GM23338 (cell line): Measurements from ENCODE around the gene LRRC37B. TPM values are rescaled to one million over a fixed set of nuclear protein-coding genes. Genes with fewer than 3 reads are reported as not detected.
"Not testable (repeated sequence)": the region's sequence is repeated elsewhere in the genome, so short reads cannot be mapped to it uniquely, and the experiment has no call there.

Source experiments
- ATAC-seq: fragments of 200-7000 bp; cut with Tn5 transposase; 3 replicates; pipeline ENCODE4 v1.9.1; 2020
- DNase-seq: peaks from one replicate; pipeline ENCODE4 v3.0.0-alpha.2; 2015; ENCODE audit warnings: low spot score
- H2AFZ ChIP-seq: fragments of 200-600 bp; sonication (generic); 2 replicates; pipeline ENCODE4 v1.8.0; 2016; ENCODE audit warnings: antibody characterized with exemption, mild to moderate bottlenecking, moderate library complexity
- H3F3A ChIP-seq: fragments of 200-600 bp; sonication (generic); replicated peaks from 2 replicates; pipeline ENCODE4 v1.8.0; 2017; ENCODE audit warnings: antibody characterized with exemption, mixed run types, low read depth
- H3K27ac ChIP-seq: fragments of 200-600 bp; sonication (generic); 2 replicates; pipeline ENCODE4 v1.6.1; 2016; ENCODE audit warnings: low read depth
- H3K27me3 ChIP-seq: fragments of 200-600 bp; sonication (generic); 2 replicates; pipeline ENCODE4 v1.8.0; 2016; ENCODE audit warnings: mild to moderate bottlenecking, mixed run types, moderate library complexity; ENCODE audit not compliant: insufficient read depth
- H3K36me3 ChIP-seq: fragments of 200-600 bp; sonication (generic); 2 replicates; pipeline ENCODE4 v1.8.0; 2016; ENCODE audit warnings: mild to moderate bottlenecking; ENCODE audit not compliant: insufficient read depth
- H3K4me1 ChIP-seq: fragments of 200-600 bp; sonication (generic); 2 replicates; pipeline ENCODE4 v1.8.0; 2016; ENCODE audit warnings: mild to moderate bottlenecking, moderate library complexity; ENCODE audit not compliant: insufficient read depth
- H3K4me2 ChIP-seq: fragments of 200-600 bp; sonication (generic); 2 replicates; pipeline ENCODE4 v1.7.1; 2017; ENCODE audit warnings: mixed run types
- H3K4me3 ChIP-seq: fragments of 200-600 bp; sonication (generic); 2 replicates; pipeline ENCODE4 v1.6.1; 2016; ENCODE audit warnings: mixed run types
- H3K79me2 ChIP-seq: fragments of 200-600 bp; sonication (generic); replicated peaks from 2 replicates; pipeline ENCODE4 v1.8.0; 2017; ENCODE audit warnings: mild to moderate bottlenecking; ENCODE audit not compliant: insufficient read depth
- H3K9me2 ChIP-seq: fragments of 200-600 bp; sonication (generic); 2 replicates; pipeline ENCODE4 v1.8.0; 2017; ENCODE audit not compliant: insufficient read depth
- H4K20me1 ChIP-seq: fragments of 200-600 bp; sonication (generic); replicated peaks from 2 replicates; pipeline ENCODE4 v1.8.0; 2017; ENCODE audit warnings: mild to moderate bottlenecking; ENCODE audit not compliant: insufficient read depth
- H3K27ac Mint-ChIP-seq: 2 replicates; pipeline ENCODE4 v1.8.0; 2020; ENCODE audit warnings: inconsistent platforms, mild to moderate bottlenecking, moderate library complexity, mixed read lengths
- H3K27me3 Mint-ChIP-seq: 3 replicates; pipeline ENCODE4 v1.8.0; 2022; ENCODE audit warnings: low read depth, mild to moderate bottlenecking, moderate library complexity, mixed read lengths, inconsistent platforms; ENCODE audit not compliant: insufficient read depth, poor library complexity
- H3K36me3 Mint-ChIP-seq: 3 replicates; pipeline ENCODE4 v1.8.0; 2021; ENCODE audit warnings: low read depth, mild to moderate bottlenecking, inconsistent platforms, moderate library complexity, mixed read lengths
- H3K4me1 Mint-ChIP-seq: 3 replicates; pipeline ENCODE4 v1.8.0; 2020; ENCODE audit warnings: mild to moderate bottlenecking, inconsistent platforms, mixed read lengths
- H3K4me3 Mint-ChIP-seq: 3 replicates; pipeline ENCODE4 v1.8.0; 2021; ENCODE audit warnings: moderate library complexity, mild to moderate bottlenecking, inconsistent platforms, mixed read lengths
- H3K9me3 Mint-ChIP-seq: 3 replicates; pipeline ENCODE4 v1.8.0; 2020; ENCODE audit warnings: moderate library complexity, mild to moderate bottlenecking, inconsistent platforms, mixed read lengths
- CREB1 ChIP-seq: fragments of 250-450 bp; sonication (Bioruptor Pico); IDR thresholded peaks from 2 replicates; pipeline ENCODE4 v1.5.0; 2020; ENCODE audit warnings: low read depth, mild to moderate bottlenecking, moderate library complexity
- EZH2 ChIP-seq: fragments of 200-600 bp; sonication (generic); IDR thresholded peaks from one replicate; pipeline ENCODE4 v1.8.0; 2017; ENCODE audit warnings: antibody characterized with exemption, mild to moderate bottlenecking, low read depth; ENCODE audit not compliant: unreplicated experiment
- POLR2AphosphoS5 ChIP-seq: IDR thresholded peaks from 2 replicates; pipeline ENCODE4 v1.6.1; 2016; ENCODE audit warnings: antibody characterized with exemption, low read depth
- ZNF331 ChIP-seq: fragments of 250-450 bp; sonication (Bioruptor Pico); IDR thresholded peaks from 2 replicates; pipeline ENCODE4 v1.5.0; 2020; ENCODE audit warnings: low read depth, mild to moderate bottlenecking, moderate library complexity
- polyA plus RNA-seq: library from polyadenylated mRNA; unstranded; fragments of >200 nt; fragmentation: Nextera tagmentation; extraction: Ambion mirVana; gene quantifications from 2 replicates; pipeline ENCODE4 v1.2.1, GENCODE V29; 2016
- total RNA-seq: library from RNA; depleted of rRNA; stranded (reverse); fragments of >200 nt; shearing (Covaris generic); gene quantifications from 2 replicates; pipeline ENCODE4 v1.2.3, GENCODE V29; 2014
- TF ChIP-seq, protein P1 (sequence below): IDR thresholded peaks from 2 replicates; pipeline ENCODE4 v1.6.1; 2016; ENCODE audit warnings: antibody characterized with exemption
- TF ChIP-seq, protein P2 (sequence below), 2 experiments: fragments of 200-600 bp in 1 of 2; sonication (generic) in 1 of 2; conservative IDR thresholded peaks; 2 replicates each; pipeline versions ENCODE4 v1.5.1 to v1.6.1; 2016 to 2017; ENCODE audit warnings: antibody characterized with exemption in 2 of 2, low read depth in 2 of 2, mild to moderate bottlenecking in 2 of 2, moderate library complexity in 1 of 2

The LRRC37B gene
- total and polyA plus RNA-seq, 2 experiments from 2014 or later: 21.4 to 24.3 TPM

DNA sequence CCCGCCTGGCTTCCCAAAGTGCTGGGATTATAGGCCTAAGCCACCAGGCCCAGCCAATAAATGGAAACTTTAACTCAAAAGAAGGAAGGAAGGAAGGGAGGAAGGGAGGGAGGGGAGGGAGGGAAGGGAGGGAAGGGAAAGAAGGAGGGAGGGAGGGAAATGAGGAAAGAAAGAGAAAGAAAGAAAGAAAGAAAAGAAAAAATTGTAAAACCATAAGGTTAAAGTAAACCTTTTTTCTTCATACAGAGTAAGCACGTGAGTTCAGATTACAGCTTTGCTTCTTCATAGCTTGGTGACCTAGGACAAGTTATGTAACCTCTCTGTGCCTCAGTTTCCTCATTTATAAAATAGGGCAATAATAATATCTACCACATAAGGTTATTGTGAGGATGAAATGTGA, 26.0 kb downstream of the LRRC37B start:
- H3K4me3 ChIP-seq: no peak overlapping the region
- Mint-ChIP-seq H3K36me3 (peaks cover 24% of the 10 kb centered on the region; the same call in 2 of the 3 replicates), H3K4me1 (no peaks in the 10 kb centered on the region), H3K27ac (no peak overlapping the region), H3K4me3 (no peak overlapping the region), H3K27me3 (peaks cover 3% of the 10 kb centered on the region), H3K9me3 (no peaks in the 10 kb centered on the region)
- H3F3A ChIP-seq: 0 out of 2 replicates have a peak, but pooled peaks cover 3% of the 10 kb centered on the region
- DNase-seq (no peak), ATAC-seq (no peak)
- H4K20me1 ChIP-seq: no peaks in the 10 kb centered on the region
- H3K36me3 ChIP-seq: peaks cover 16% of the 10 kb centered on the region
- no peak overlapping the region for H3K27ac ChIP-seq
- no peak overlapping the region for H3K4me2 ChIP-seq
- H3K27me3 ChIP-seq: no peaks in the 10 kb centered on the region
- H3K4me1 ChIP-seq: no peaks in the 10 kb centered on the region
- no peaks in the 10 kb centered on the region for H3K79me2 ChIP-seq
- no peak overlapping the region for H2AFZ ChIP-seq
- TF ChIP-seq CREB1 (no peak), ZNF331 (CRISPR knock-in tag) (no peak), EZH2 (no peak), POLR2AphosphoS5 (no peak)
- TF ChIP-seq, protein P1, sequence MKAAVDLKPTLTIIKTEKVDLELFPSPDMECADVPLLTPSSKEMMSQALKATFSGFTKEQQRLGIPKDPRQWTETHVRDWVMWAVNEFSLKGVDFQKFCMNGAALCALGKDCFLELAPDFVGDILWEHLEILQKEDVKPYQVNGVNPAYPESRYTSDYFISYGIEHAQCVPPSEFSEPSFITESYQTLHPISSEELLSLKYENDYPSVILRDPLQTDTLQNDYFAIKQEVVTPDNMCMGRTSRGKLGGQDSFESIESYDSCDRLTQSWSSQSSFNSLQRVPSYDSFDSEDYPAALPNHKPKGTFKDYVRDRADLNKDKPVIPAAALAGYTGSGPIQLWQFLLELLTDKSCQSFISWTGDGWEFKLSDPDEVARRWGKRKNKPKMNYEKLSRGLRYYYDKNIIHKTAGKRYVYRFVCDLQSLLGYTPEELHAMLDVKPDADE: no peak
- TF ChIP-seq, protein P2, sequence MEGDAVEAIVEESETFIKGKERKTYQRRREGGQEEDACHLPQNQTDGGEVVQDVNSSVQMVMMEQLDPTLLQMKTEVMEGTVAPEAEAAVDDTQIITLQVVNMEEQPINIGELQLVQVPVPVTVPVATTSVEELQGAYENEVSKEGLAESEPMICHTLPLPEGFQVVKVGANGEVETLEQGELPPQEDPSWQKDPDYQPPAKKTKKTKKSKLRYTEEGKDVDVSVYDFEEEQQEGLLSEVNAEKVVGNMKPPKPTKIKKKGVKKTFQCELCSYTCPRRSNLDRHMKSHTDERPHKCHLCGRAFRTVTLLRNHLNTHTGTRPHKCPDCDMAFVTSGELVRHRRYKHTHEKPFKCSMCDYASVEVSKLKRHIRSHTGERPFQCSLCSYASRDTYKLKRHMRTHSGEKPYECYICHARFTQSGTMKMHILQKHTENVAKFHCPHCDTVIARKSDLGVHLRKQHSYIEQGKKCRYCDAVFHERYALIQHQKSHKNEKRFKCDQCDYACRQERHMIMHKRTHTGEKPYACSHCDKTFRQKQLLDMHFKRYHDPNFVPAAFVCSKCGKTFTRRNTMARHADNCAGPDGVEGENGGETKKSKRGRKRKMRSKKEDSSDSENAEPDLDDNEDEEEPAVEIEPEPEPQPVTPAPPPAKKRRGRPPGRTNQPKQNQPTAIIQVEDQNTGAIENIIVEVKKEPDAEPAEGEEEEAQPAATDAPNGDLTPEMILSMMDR (conservative IDR thresholded peaks at IDR 0.05; ENCODE audit: low read depth in 2 of 2): no peak
- no peaks in the 10 kb centered on the region for H3K9me2 ChIP-seq

DNA sequence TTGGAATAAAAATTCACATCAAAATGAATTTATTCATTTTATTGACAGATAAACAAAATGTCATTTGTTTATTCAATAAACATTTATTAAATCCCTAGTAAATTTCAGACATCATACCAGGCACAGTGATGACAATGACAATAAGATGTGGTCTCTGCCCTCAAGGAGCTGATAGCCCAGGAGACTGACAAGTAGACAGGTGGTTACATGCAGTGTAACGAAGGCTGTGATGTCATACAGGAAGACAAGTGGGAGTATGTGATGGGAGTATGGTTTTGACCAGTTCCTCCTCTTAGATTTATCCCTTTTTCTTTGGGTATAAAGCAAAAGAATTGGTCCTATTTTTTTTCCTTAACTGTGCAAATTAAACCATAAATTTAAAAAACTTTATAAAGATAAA, 26.6 kb downstream of the LRRC37B start:
- not testable (repeated sequence) for H3K27ac ChIP-seq, H3K4me3 Mint-ChIP-seq, H3K27ac Mint-ChIP-seq, H3K4me2 ChIP-seq, H3K27me3 ChIP-seq, H3K9me3 Mint-ChIP-seq, H3K9me2 ChIP-seq, DNase-seq, H3K4me3 ChIP-seq, H3K27me3 Mint-ChIP-seq, H4K20me1 ChIP-seq, H3K79me2 ChIP-seq, H3K4me1 ChIP-seq, H2AFZ ChIP-seq, ATAC-seq, H3K4me1 Mint-ChIP-seq, H3F3A ChIP-seq
- peaks cover 27% of the 10 kb centered on the region; the same call in 2 of the 3 replicates for H3K36me3 Mint-ChIP-seq
- peaks cover 16% of the 10 kb centered on the region for H3K36me3 ChIP-seq

DNA sequence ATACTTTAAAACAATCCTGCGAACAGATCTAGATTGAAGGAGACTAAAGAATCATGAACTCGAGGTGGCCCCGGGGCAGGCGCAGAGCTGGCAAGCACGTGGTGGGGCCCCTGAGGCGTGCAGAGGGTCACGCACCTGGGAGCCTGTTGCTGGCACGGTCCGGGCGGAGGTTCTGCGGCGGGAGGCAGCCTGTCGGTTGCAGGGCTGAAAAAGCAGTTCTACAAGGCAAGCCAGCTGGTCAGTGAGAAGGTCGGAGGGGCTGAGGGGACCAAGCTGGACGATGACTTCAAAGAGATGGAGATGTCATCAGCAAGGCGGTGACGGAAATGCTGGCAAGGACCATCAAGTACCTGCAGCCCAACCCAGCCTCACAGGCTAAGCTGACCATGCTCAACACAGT, 33.1 kb downstream of the LRRC37B start:
- H2AFZ ChIP-seq, H3K4me3 Mint-ChIP-seq, H4K20me1 ChIP-seq, H3K36me3 ChIP-seq, H3K27ac Mint-ChIP-seq, ATAC-seq, H3K4me3 ChIP-seq, H3K4me1 Mint-ChIP-seq, H3K79me2 ChIP-seq, DNase-seq, H3F3A ChIP-seq, H3K27ac ChIP-seq, H3K27me3 Mint-ChIP-seq, H3K9me2 ChIP-seq, H3K27me3 ChIP-seq, H3K9me3 Mint-ChIP-seq, H3K4me1 ChIP-seq, H3K4me2 ChIP-seq: not testable (repeated sequence)
- peaks cover 34% of the 10 kb centered on the region for H3K36me3 Mint-ChIP-seq

DNA sequence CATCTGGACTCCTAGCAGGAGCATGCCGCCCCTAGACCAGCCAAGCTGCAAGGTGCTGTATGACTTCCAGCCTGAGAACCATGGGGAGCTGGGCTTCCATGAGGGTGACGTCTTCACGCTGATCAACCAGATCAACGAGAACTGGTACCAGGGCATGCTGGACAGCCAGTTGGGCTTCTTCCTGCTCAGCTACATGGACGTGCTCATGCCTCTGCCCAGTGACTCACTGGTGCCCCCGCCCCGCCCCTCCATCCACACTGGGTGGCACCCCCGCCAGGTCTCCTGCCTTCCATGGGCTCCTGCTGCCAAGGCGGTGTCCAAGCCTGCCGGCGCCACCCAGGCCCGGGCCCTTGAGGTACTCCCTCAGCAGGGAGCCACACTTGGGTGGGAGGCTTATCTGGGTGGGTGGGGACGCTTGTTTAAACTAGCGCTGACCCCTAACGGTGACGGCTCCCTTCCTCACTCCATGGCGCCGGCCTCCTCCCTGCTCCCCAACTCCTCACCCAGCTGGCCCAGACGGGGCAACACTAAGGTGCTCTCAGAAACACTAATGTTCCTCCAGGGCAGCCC, 34.2 kb downstream of the LRRC37B start:
- not testable (repeated sequence) for DNase-seq

DNA sequence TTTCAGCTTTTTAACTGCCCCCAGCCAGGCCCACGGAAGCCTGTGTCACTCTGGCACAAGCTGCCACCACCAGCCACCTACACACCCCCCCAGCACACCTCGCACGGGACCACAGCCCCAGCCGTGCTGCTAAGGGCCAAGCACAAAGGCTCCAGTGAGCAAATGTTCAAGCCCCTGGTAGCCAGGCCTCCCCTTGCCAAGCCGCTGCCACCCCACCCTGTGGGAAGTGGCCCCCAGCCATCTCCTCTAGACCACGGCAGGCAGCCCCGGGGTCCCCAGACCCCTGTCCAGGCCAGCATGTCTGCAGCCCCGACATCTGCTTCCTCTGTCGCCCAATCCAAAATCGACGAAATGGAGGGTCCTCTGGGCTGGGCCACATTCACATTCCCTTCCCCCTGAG, 35.1 kb downstream of the LRRC37B start:
- H3K27ac ChIP-seq, H3K4me2 ChIP-seq, H3K4me1 ChIP-seq, H3K4me3 Mint-ChIP-seq, H3F3A ChIP-seq, H3K27me3 Mint-ChIP-seq, H2AFZ ChIP-seq, H3K27me3 ChIP-seq, H3K27ac Mint-ChIP-seq, H3K9me3 Mint-ChIP-seq, DNase-seq, H3K36me3 ChIP-seq, H3K4me1 Mint-ChIP-seq, H3K4me3 ChIP-seq, H3K9me2 ChIP-seq, H3K79me2 ChIP-seq, ATAC-seq, H4K20me1 ChIP-seq: not testable (repeated sequence)
- peaks cover 18% of the 10 kb centered on the region for H3K36me3 Mint-ChIP-seq

More for the DNA sequence above, 34.2 kb downstream of the LRRC37B start:
- H3K36me3 Mint-ChIP-seq: peaks cover 24% of the 10 kb centered on the region
- H3K4me1 Mint-ChIP-seq, H3K4me3 Mint-ChIP-seq, ATAC-seq, H3K27me3 Mint-ChIP-seq, H3K4me1 ChIP-seq, H3K27ac ChIP-seq, H3F3A ChIP-seq, H3K4me3 ChIP-seq, H3K79me2 ChIP-seq, H3K36me3 ChIP-seq, H3K4me2 ChIP-seq, H3K9me3 Mint-ChIP-seq, H4K20me1 ChIP-seq, H3K9me2 ChIP-seq, H3K27me3 ChIP-seq, H2AFZ ChIP-seq, H3K27ac Mint-ChIP-seq: not testable (repeated sequence)
